ENCODE data around the gene APOBR. TPM values are rescaled to one million over a fixed set of nuclear protein-coding genes. Genes with fewer than 3 reads are reported as not detected.
"Not testable (repeated sequence)": the region's sequence is repeated elsewhere in the genome, so short reads cannot be mapped to it uniquely, and the experiment has no call there.

APOBR gene
- 10 to 100 TPM; 23.9 to 26.1 TPM for total RNA-seq

GRCh38 chr16:28494121-28494851, at the start of gene APOBR:
APOBR (plus strand) TSS chr16:28494643; CDS start chr16:28494682, 39 bp downstream.
- H3K36me3 Mint-ChIP-seq: peaks cover 31% of the 10 kb centered on the region
- POLR2A ChIA-PET: interaction anchor here (0.5 to 2.1 kb wide), 9 partner anchors 9 to 442 kb away, joined by 3 to 10 read pairs (median 4); partner anchors contain the start of genes ATXN2L and SGF29
- peaks cover 40% of the 10 kb centered on the region for H3K4me1 Mint-ChIP-seq
- H3K27ac Mint-ChIP-seq: peak within 1 kb of the TSS; percentile 96
- ATAC-seq (ENCODE audit: low read depth) (peak; percentile 74), DNase-seq (peak; percentile 81)
- H3K27me3 Mint-ChIP-seq: no peaks in the 10 kb centered on the region
- no peaks in the 10 kb centered on the region for H3K9me3 Mint-ChIP-seq
- peak within 1 kb of the TSS; percentile 97 for H3K4me3 Mint-ChIP-seq

DNA sequence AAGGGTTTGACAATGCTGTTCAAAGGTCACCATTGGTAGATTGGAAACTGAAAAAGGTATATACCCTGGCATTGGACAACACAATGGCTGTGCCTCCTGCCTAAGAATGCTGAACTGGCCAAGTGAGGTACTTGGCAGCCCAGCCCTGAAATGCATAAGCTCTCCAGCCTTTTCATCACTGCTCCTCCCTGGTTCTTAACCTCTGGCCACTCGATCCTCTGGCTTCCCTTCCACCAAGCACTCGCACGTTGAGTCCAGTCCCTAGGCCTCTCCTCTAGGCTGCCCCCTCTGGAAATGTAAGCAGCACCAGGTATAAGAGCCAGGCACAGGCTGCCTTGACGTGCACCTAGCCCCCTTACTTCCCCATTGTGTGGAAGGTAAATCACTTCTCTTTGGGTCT, 48.1 kb upstream of the APOBR start:
- H3K27me3 Mint-ChIP-seq; H3K4me1 Mint-ChIP-seq; ATAC-seq (ENCODE audit: low read depth); H3K27ac Mint-ChIP-seq; H3K4me3 Mint-ChIP-seq; DNase-seq; H3K9me3 Mint-ChIP-seq; POLR2A ChIA-PET; H3K36me3 Mint-ChIP-seq: not testable (repeated sequence)

DNA sequence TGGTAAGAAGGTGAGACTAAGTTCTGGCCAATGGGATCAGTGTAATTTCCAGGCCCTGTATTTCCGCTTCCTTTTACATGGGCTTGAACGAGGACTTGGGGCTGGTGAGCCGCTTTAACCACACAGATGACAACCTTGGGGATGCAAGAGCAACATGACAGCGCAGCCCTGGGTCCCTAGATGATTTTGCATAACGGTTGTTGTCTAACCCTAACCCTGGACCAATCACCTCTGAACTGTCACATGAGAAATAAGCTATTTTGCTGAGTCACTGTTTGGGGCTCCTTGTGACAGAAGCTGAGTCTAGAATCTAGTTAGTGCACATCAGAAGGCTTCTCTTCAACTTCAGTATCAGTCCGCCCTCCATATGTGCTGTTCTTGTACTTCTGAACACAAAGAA, 47.4 kb upstream of the APOBR start:
- H3K36me3 Mint-ChIP-seq; H3K27ac Mint-ChIP-seq; H3K4me1 Mint-ChIP-seq; H3K27me3 Mint-ChIP-seq; POLR2A ChIA-PET; H3K9me3 Mint-ChIP-seq; DNase-seq; ATAC-seq (ENCODE audit: low read depth); H3K4me3 Mint-ChIP-seq: not testable (repeated sequence)

- Mint-ChIP-seq H3K36me3 (peaks cover 14% of the 10 kb centered on the region), H3K9me3 (no peaks in the 10 kb centered on the region), H3K27me3 (no peaks in the 10 kb centered on the region), H3K4me1 (peaks cover 4% of the 10 kb centered on the region), H3K27ac (no peak overlapping the region), H3K4me3 (no peak overlapping the region)
- POLR2A ChIA-PET: no interaction called here
- DNase-seq (peak; percentile 14), ATAC-seq (ENCODE audit: low read depth) (no peak)
Observed at GRCh38 chr16:28473714-28474265, 20.7 kb upstream of the APOBR start.

GRCh38 chr16:28475221-28475620, 19.2 kb upstream of the APOBR start:
- POLR2A ChIA-PET: no interaction called here
- Mint-ChIP-seq H3K9me3 (no peaks in the 10 kb centered on the region), H3K27me3 (no peaks in the 10 kb centered on the region), H3K4me1 (peaks cover 4% of the 10 kb centered on the region), H3K4me3 (no peak overlapping the region), H3K36me3 (peaks cover 14% of the 10 kb centered on the region), H3K27ac (no peak overlapping the region)
- DNase-seq (peak; percentile 5), ATAC-seq (ENCODE audit: low read depth) (no peak)

GRCh38 chr16:28477311-28477920, 17.0 kb upstream of the APOBR start:
- DNase-seq (peak; percentile 18), ATAC-seq (ENCODE audit: low read depth) (no peak)
- Mint-ChIP-seq H3K36me3 (peaks cover 12% of the 10 kb centered on the region), H3K27me3 (no peaks in the 10 kb centered on the region), H3K27ac (no peak overlapping the region), H3K4me3 (no peak overlapping the region), H3K4me1 (peaks cover 4% of the 10 kb centered on the region), H3K9me3 (no peaks in the 10 kb centered on the region)
- POLR2A ChIA-PET: no interaction called here

DNA sequence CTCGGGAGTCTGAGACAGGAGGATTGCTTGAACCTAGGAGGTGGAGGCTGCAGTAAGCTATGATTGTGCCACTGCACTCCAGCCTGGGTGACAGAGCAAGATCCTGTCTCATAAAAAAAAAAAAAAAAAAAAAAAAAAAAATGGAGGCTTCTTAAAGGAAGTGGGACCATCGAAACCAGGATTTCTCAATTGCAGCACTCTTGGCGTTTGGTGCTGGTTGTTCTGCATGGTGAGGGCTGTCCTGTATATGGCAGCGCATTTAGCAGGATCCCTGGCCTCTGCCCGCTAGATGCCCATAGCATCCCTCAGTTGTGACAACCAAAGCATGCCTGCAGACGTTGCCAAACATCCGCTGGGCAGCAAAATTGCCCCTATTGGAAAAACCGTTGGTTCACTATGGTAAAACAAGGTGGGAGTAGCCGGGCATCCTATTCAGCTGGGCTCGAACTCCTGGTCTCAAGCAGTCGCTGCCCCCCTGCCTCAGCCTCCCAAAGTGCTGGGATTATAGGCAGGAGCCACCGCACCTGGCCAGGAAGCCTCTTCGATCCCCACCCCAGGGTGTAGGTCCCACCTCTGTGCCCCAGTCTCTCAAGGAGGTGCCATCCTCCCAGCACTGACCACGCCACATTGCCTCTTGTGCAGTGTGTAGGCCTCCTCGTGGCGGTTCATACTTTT, 15.8 kb upstream of the APOBR start:
- H3K36me3 Mint-ChIP-seq: peaks cover 11% of the 10 kb centered on the region
- POLR2A ChIA-PET: interaction anchor here (0.7 kb wide), 2 partner anchors 38 to 265 kb away, joined by 5 to 8 read pairs; no protein-coding TSS in a partner anchor
- no peaks in the 10 kb centered on the region for H3K9me3 Mint-ChIP-seq
- H3K27ac Mint-ChIP-seq: no peak overlapping the region
- ATAC-seq (ENCODE audit: low read depth) (no peak), DNase-seq (peak; percentile 9)
- no peak overlapping the region for H3K4me3 Mint-ChIP-seq
- peaks cover 1% of the 10 kb centered on the region for H3K4me1 Mint-ChIP-seq
- H3K27me3 Mint-ChIP-seq: no peaks in the 10 kb centered on the region

DNA sequence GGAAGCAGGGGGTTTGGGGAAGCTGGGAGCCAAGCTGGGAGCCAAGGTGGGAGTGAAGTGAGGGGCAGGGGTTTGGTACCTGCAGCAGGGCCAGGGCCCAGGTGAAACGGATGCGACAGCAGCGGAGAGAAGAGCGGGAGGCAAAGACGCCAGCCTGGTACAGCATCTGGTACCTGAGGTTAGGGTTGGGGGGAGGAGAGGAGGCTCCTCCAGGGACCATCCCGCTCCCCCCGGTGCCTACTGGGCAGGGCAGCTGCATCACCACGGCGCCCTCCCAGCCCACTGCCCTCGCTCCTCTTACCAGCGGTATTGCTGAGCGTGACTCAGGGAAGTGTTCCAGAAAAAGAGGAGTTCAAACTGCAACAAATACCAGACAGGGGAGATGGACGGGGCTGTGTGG, 12.4 kb upstream of the APOBR start:
- no peak for DNase-seq
- H3K36me3 Mint-ChIP-seq: peaks cover 7% of the 10 kb centered on the region
- no peaks in the 10 kb centered on the region for H3K9me3 Mint-ChIP-seq
- peaks cover under 1% of the 10 kb centered on the region for H3K4me1 Mint-ChIP-seq
- POLR2A ChIA-PET: interaction anchor here (1.2 kb wide), 1 partner anchor 9 kb away, joined by 3 read pairs; no protein-coding TSS in a partner anchor
- no peak overlapping the region for H3K4me3 Mint-ChIP-seq
- no peak for ATAC-seq (ENCODE audit: low read depth)
- H3K27me3 Mint-ChIP-seq: no peaks in the 10 kb centered on the region
- no peak overlapping the region for H3K27ac Mint-ChIP-seq

DNA sequence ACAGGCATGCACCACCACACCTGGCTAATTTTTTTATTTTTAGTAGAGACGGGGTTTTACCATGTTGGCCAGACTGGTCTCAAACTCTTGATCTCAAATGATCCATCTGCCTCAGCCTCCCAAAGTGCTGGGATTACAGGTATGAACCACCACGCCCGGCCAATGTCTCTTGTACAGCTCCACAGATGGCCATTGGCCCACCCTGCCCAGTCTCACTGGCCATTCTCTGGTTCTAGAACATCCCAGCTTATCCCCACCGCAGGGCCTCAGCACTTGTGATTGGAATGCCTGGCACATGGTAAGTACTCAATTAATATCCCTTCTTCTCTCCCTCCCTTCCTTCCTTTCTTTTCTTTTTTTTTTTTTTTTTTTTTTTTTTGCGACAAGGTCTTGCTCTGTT, 11.1 kb upstream of the APOBR start:
- not testable (repeated sequence) for H3K4me3 Mint-ChIP-seq; H3K27ac Mint-ChIP-seq; H3K9me3 Mint-ChIP-seq; H3K27me3 Mint-ChIP-seq; DNase-seq; ATAC-seq (ENCODE audit: low read depth); H3K36me3 Mint-ChIP-seq; H3K4me1 Mint-ChIP-seq
- POLR2A ChIA-PET: interaction anchor here (0.5 to 0.6 kb wide), 2 partner anchors 204 to 491 kb away, joined by 3 read pairs; no protein-coding TSS in a partner anchor

DNA sequence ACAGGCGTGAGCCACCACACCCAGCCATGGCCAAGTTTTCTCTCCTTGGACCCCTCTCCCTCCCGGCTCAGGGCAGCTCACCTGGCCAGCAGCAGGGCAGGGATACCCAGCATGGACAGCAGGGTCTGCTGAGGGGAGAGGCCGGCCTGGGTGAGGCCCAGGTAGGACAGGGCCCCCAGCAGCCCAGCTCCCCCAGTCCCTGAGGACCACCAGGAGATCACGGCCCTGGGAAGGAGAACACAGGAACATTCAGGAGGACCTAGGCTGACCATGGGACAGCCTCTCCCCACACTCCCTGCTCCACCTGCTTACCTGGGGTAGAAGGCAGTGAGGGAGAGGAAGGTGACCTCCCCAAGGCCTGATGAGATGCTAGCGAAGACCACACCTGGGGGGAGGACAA, 8.2 kb upstream of the APOBR start:
- ATAC-seq (ENCODE audit: low read depth) (no peak), DNase-seq (no peak)
- POLR2A ChIA-PET: no interaction called here
- Mint-ChIP-seq H3K4me1 (peaks cover 11% of the 10 kb centered on the region), H3K27me3 (no peaks in the 10 kb centered on the region), H3K27ac (no peak overlapping the region), H3K4me3 (no peak overlapping the region), H3K36me3 (peaks cover 25% of the 10 kb centered on the region), H3K9me3 (no peaks in the 10 kb centered on the region)

GRCh38 chr16:28491230-28491969, 3.0 kb upstream of the APOBR start:
- H3K9me3 Mint-ChIP-seq: no peaks in the 10 kb centered on the region
- no peak for ATAC-seq (ENCODE audit: low read depth)

GRCh38 chr16:28491970-28492474, 2.4 kb upstream of the APOBR start, which contains the start of gene CLN3:
CLN3 (minus strand) TSS chr16:28492074; CDS start chr16:28491759, 315 bp downstream.
- POLR2A ChIA-PET: interaction anchor here (0.6 to 1.0 kb wide), 3 partner anchors 11 to 371 kb away, joined by 3 to 6 read pairs (median 3); partner anchors contain the start of gene SH2B1
- H3K4me3 Mint-ChIP-seq: peak within 1 kb of the TSS; percentile 97
- ATAC-seq (ENCODE audit: low read depth) (peak; percentile 63), DNase-seq (peak; percentile 86)
- H3K4me1 Mint-ChIP-seq: peaks cover 43% of the 10 kb centered on the region
- no peaks in the 10 kb centered on the region for H3K9me3 Mint-ChIP-seq
- H3K36me3 Mint-ChIP-seq: peaks cover 29% of the 10 kb centered on the region
- no peaks in the 10 kb centered on the region for H3K27me3 Mint-ChIP-seq
- peak within 1 kb of the TSS; percentile 99 for H3K27ac Mint-ChIP-seq

More at GRCh38 chr16:28491230-28491969, 3.0 kb upstream of the APOBR start:
- POLR2A ChIA-PET: interaction anchor here (0.6 to 1.0 kb wide), 5 partner anchors 9 to 321 kb away, joined by 3 to 6 read pairs (median 3); partner anchors contain the start of gene SGF29
- Mint-ChIP-seq H3K4me3 (peak overlapping the region; percentile 97), H3K4me1 (peaks cover 40% of the 10 kb centered on the region), H3K27me3 (no peaks in the 10 kb centered on the region), H3K36me3 (peaks cover 25% of the 10 kb centered on the region), H3K27ac (peak overlapping the region; percentile 99)
- DNase-seq: no peak

Data from activated naive CD8-positive, alpha-beta T cell treated with anti-CD3 and anti-CD28 coated beads, Interleukin-2, amount 10 ng/mL, durations not matched to agents 7 days and 5 days (primary cell).